PC-3 (cell line): ENCODE measurements around the gene PTPN1. TPM values are rescaled to one million over a fixed set of nuclear protein-coding genes. Genes with fewer than 3 reads are reported as not detected.
A peak's percentile ranks its signal among the peaks of the same experiment; 100 is the strongest.

Source experiments
- ATAC-seq: fragments of 200-7000 bp; cut with Tn5 transposase; 2 replicates; pipeline ENCODE4 v1.9.1; 2020; ENCODE audit warnings: mild to moderate bottlenecking, moderate library complexity
- BruUV-seq: library from RNA; stranded (reverse); fragments of 400-500 nt; replicated peaks from 2 replicates; lab custom pipeline; 2021; lab: Mats Ljungman, UMichigan
- CTCF ChIA-PET: fragments of 300-600 bp; sonication (Branson Sonifier 250); formaldehyde crosslinking; loops from one replicate; lab custom pipeline; 2022; ENCODE audit warnings: antibody characterized with exemption; lab: Charles Lee
- POLR2A ChIA-PET: fragments of 300-600 bp; sonication (Branson Sonifier 250); formaldehyde crosslinking; loops from one replicate; lab custom pipeline; 2022; ENCODE audit warnings: antibody characterized with exemption; ENCODE audit not compliant: unreplicated experiment; lab: Charles Lee
- DNase-seq: peaks from one replicate; pipeline ENCODE4 v3.0.0-alpha.2; 2015
- H2AFZ ChIP-seq: fragments of 300-600 bp; sonication (generic); 2 replicates; pipeline ENCODE4 v1.6.0; 2016; ENCODE audit warnings: antibody characterized with exemption, low read length
- H3F3A ChIP-seq: fragments of 300-600 bp; sonication (generic); one replicate; pipeline ENCODE4 v1.6.0; 2017; ENCODE audit warnings: antibody characterized with exemption, low read length, control low read depth, mild to moderate bottlenecking; ENCODE audit not compliant: unreplicated experiment
- H3K27ac ChIP-seq: fragments of 300-600 bp; sonication (generic); 2 replicates; pipeline ENCODE4 v1.5.1; 2016; ENCODE audit warnings: mild to moderate bottlenecking, low read length
- H3K27me3 ChIP-seq: fragments of 300-600 bp; sonication (generic); 2 replicates; pipeline ENCODE4 v1.6.1; 2016; ENCODE audit warnings: low read length, mixed read lengths
- H3K36me3 ChIP-seq: fragments of 300-600 bp; sonication (generic); 2 replicates; pipeline ENCODE4 v1.6.1; 2016; ENCODE audit warnings: low read depth, mixed run types, low read length, mixed read lengths
- H3K4me1 ChIP-seq: fragments of 300-600 bp; sonication (generic); 2 replicates; pipeline ENCODE4 v1.5.1; 2016; ENCODE audit warnings: low read length; ENCODE audit not compliant: insufficient read depth
- H3K4me2 ChIP-seq: fragments of 300-600 bp; sonication (generic); 2 replicates; pipeline ENCODE4 v1.6.0; 2016; ENCODE audit warnings: low read length
- H3K4me3 ChIP-seq: fragments of 300-600 bp; sonication (generic); 2 replicates; pipeline ENCODE4 v1.5.1; 2016; ENCODE audit warnings: mild to moderate bottlenecking, low read length, mixed read lengths
- H3K79me2 ChIP-seq: fragments of 300-600 bp; sonication (generic); 2 replicates; pipeline ENCODE4 v1.6.1; 2017; ENCODE audit warnings: low read length, mixed read lengths
- H3K9ac ChIP-seq: fragments of 300-600 bp; sonication (generic); 2 replicates; pipeline ENCODE4 v1.6.0; 2016; ENCODE audit warnings: mild to moderate bottlenecking, low read length
- H3K9me2 ChIP-seq: fragments of 300-600 bp; sonication (generic); replicated peaks from 2 replicates; pipeline ENCODE4 v1.6.1; 2016; ENCODE audit warnings: mixed run types, low read length, mixed read lengths
- H3K9me3 ChIP-seq: fragments of 300-600 bp; sonication (generic); 2 replicates; pipeline ENCODE4 v1.6.1; 2016; ENCODE audit warnings: low read length, mixed read lengths
- H4K20me1 ChIP-seq: fragments of 300-600 bp; sonication (generic); 2 replicates; pipeline ENCODE4 v1.6.1; 2016; ENCODE audit warnings: low read length, mixed read lengths
- CTCF ChIP-seq: fragments of 300-600 bp; sonication (generic); conservative IDR thresholded peaks from 2 replicates; pipeline ENCODE4 v1.5.1; 2017; ENCODE audit warnings: antibody characterized with exemption, low read depth, mild to moderate bottlenecking, low read length
- EZH2 ChIP-seq: fragments of 300-600 bp; sonication (generic); IDR thresholded peaks from one replicate; pipeline ENCODE4 v1.6.1; 2017; ENCODE audit warnings: antibody characterized with exemption, mild to moderate bottlenecking, low read length; ENCODE audit not compliant: unreplicated experiment
- EZH2phosphoT487 ChIP-seq: fragments of 300-600 bp; sonication (generic); IDR thresholded peaks from 2 replicates; pipeline ENCODE4 v1.6.1; 2018; ENCODE audit warnings: mild to moderate bottlenecking, antibody characterized with exemption, low read length, borderline replicate concordance
- intact Hi-C: fragments of 100-400 bp; cut with micrococcal nuclease; formaldehyde crosslinking; loops from 2 replicates; pipeline ENCODE4 v1.9.0; 2023
- total RNA-seq: library from RNA; depleted of rRNA; stranded (reverse); fragments of >200 nt; gene quantifications from 2 replicates; pipeline ENCODE4 v1.2.3, GENCODE V29; 2014

PTPN1 gene
- total RNA-seq, 1 experiment from 2014 or later = 47.7 TPM

GRCh38 chr20:50516935-50517816 lies 7.0 kb downstream of the PTPN1 start:
- CTCF ChIA-PET = no interaction called here
- Histone ChIP-seq H3K4me3 (no peak overlapping the region), H3K36me3 (no peaks in the 10 kb centered on the region), H3K9me2 (no peaks in the 10 kb centered on the region), H3K9ac (no peak overlapping the region), H3K79me2 (peaks cover 100% of the 10 kb centered on the region), H3K4me2 (peak overlapping the region; percentile 39; the same call in 1 of the 2 replicates), H3K27ac (no peak overlapping the region), H4K20me1 (peaks cover 42% of the 10 kb centered on the region), H3F3A (no peaks in the 10 kb centered on the region), H3K27me3 (no peaks in the 10 kb centered on the region), H2AFZ (no peak overlapping the region), H3K9me3 (no peaks in the 10 kb centered on the region), H3K4me1 (peaks cover 51% of the 10 kb centered on the region)
- DNase-seq (no peak), ATAC-seq (no peak)
- intact Hi-C loops = no loop called here
- POLR2A ChIA-PET = interaction anchor here (0.6 kb wide), 1 partner anchor 166 kb away, joined by 6 read pairs; no protein-coding TSS in a partner anchor
- no TSS peak for BruUV-seq
- no peak for TF ChIP-seq EZH2phosphoT487

- no peak overlapping the region for H3K4me3 ChIP-seq
Measured at GRCh38 chr20:50517817-50518154, 7.6 kb downstream of the PTPN1 start.

GRCh38 chr20:50518270-50518721 lies 8.1 kb downstream of the PTPN1 start:
- Histone ChIP-seq H3K9me3 (no peaks in the 10 kb centered on the region), H3K4me2 (peak overlapping the region; percentile 39), H3K9ac (no peak overlapping the region), H3K36me3 (no peaks in the 10 kb centered on the region), H3K4me3 (no peak overlapping the region), H3K4me1 (peaks cover 44% of the 10 kb centered on the region), H3K9me2 (no peaks in the 10 kb centered on the region), H3K27ac (no peak overlapping the region), H3F3A (no peaks in the 10 kb centered on the region), H3K79me2 (peaks cover 98% of the 10 kb centered on the region), H4K20me1 (peaks cover 30% of the 10 kb centered on the region; the same call in 1 of the 2 replicates), H2AFZ (no peak overlapping the region), H3K27me3 (no peaks in the 10 kb centered on the region)
- intact Hi-C loops = no loop called here
- DNase-seq (peak; percentile 51), ATAC-seq (no peak)
- no TSS peak for BruUV-seq
- ChIA-PET CTCF (no interaction called here), POLR2A (no interaction called here)
- TF ChIP-seq CTCF (no peak), EZH2 (no peak), EZH2phosphoT487 (no peak)

More at GRCh38 chr20:50517817-50518154, 7.6 kb downstream of the PTPN1 start:
- no TSS peak for BruUV-seq
- H3K4me2 ChIP-seq = peak overlapping the region; percentile 39
- peaks cover 49% of the 10 kb centered on the region for H3K4me1 ChIP-seq
- no peaks in the 10 kb centered on the region for H3K9me3 ChIP-seq
- peaks cover 35% of the 10 kb centered on the region for H4K20me1 ChIP-seq
- ChIA-PET CTCF (no interaction called here), POLR2A (no interaction called here)
- no peak overlapping the region for H3K9ac ChIP-seq
- intact Hi-C loops = no loop called here
- ATAC-seq = no peak
- no peak for DNase-seq
- no peaks in the 10 kb centered on the region for H3K36me3 ChIP-seq
- no peaks in the 10 kb centered on the region for H3K27me3 ChIP-seq
- peaks cover 98% of the 10 kb centered on the region for H3K79me2 ChIP-seq
- no peaks in the 10 kb centered on the region for H3F3A ChIP-seq
- no peaks in the 10 kb centered on the region for H3K9me2 ChIP-seq
- H2AFZ ChIP-seq = no peak overlapping the region
- no peak for TF ChIP-seq EZH2
- TF ChIP-seq EZH2phosphoT487 = no peak
- TF ChIP-seq CTCF = no peak
- H3K27ac ChIP-seq = no peak overlapping the region
